ENCODE measurements around the gene PCNP.

The PCNP gene

GRCh38 chr3:101588616-101589015 is 14.6 kb downstream of the PCNP start:
- TF ChIP-seq, protein P1, sequence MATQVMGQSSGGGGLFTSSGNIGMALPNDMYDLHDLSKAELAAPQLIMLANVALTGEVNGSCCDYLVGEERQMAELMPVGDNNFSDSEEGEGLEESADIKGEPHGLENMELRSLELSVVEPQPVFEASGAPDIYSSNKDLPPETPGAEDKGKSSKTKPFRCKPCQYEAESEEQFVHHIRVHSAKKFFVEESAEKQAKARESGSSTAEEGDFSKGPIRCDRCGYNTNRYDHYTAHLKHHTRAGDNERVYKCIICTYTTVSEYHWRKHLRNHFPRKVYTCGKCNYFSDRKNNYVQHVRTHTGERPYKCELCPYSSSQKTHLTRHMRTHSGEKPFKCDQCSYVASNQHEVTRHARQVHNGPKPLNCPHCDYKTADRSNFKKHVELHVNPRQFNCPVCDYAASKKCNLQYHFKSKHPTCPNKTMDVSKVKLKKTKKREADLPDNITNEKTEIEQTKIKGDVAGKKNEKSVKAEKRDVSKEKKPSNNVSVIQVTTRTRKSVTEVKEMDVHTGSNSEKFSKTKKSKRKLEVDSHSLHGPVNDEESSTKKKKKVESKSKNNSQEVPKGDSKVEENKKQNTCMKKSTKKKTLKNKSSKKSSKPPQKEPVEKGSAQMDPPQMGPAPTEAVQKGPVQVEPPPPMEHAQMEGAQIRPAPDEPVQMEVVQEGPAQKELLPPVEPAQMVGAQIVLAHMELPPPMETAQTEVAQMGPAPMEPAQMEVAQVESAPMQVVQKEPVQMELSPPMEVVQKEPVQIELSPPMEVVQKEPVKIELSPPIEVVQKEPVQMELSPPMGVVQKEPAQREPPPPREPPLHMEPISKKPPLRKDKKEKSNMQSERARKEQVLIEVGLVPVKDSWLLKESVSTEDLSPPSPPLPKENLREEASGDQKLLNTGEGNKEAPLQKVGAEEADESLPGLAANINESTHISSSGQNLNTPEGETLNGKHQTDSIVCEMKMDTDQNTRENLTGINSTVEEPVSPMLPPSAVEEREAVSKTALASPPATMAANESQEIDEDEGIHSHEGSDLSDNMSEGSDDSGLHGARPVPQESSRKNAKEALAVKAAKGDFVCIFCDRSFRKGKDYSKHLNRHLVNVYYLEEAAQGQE (IDR thresholded peaks at IDR 0.05; ENCODE audit: low read depth): no peak
- TF ChIP-seq EP300 (IDR thresholded peaks at IDR 0.05; ENCODE audit: borderline replicate concordance) (no peak), FOXM1 (IDR thresholded peaks at IDR 0.05; ENCODE audit: borderline replicate concordance, low read depth) (no peak), EGR1 (IDR thresholded peaks at IDR 0.05) (no peak), TCF12 (IDR thresholded peaks at IDR 0.05; ENCODE audit: low read depth) (no peak), ZBTB7A (IDR thresholded peaks at IDR 0.05; ENCODE audit: low read depth) (no peak), YY1 (IDR thresholded peaks at IDR 0.05; ENCODE audit: low read depth) (no peak), CEBPB (IDR thresholded peaks at IDR 0.05) (no peak), TEAD4 (IDR thresholded peaks at IDR 0.05) (no peak), RAD21 (IDR thresholded peaks at IDR 0.05; ENCODE audit: low read depth) (no peak), TAF1 (IDR thresholded peaks at IDR 0.05; ENCODE audit: low read depth) (no peak)
- TF ChIP-seq, protein P2, sequence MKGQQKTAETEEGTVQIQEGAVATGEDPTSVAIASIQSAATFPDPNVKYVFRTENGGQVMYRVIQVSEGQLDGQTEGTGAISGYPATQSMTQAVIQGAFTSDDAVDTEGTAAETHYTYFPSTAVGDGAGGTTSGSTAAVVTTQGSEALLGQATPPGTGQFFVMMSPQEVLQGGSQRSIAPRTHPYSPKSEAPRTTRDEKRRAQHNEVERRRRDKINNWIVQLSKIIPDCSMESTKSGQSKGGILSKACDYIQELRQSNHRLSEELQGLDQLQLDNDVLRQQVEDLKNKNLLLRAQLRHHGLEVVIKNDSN (IDR thresholded peaks at IDR 0.05): no peak
- TF ChIP-seq, protein P3, sequence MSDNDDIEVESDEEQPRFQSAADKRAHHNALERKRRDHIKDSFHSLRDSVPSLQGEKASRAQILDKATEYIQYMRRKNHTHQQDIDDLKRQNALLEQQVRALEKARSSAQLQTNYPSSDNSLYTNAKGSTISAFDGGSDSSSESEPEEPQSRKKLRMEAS (IDR thresholded peaks at IDR 0.05): no peak

GRCh38 chr3:101591071-101591470 is 17.1 kb downstream of the PCNP start:
- no peak for TF ChIP-seq EGR1 (IDR thresholded peaks at IDR 0.05)
- TF ChIP-seq NFIC (IDR thresholded peaks at IDR 0.05): no peak
- TF ChIP-seq, protein P2 (IDR thresholded peaks at IDR 0.05): no peak
- TF ChIP-seq RAD21 (IDR thresholded peaks at IDR 0.05; ENCODE audit: low read depth): no peak
- no peak for TF ChIP-seq EP300 (IDR thresholded peaks at IDR 0.05; ENCODE audit: borderline replicate concordance)
- TF ChIP-seq CREB1 (IDR thresholded peaks at IDR 0.05; ENCODE audit: low read depth): no peak
- TF ChIP-seq CEBPB (IDR thresholded peaks at IDR 0.05): no peak
- TF ChIP-seq ZBTB7A (IDR thresholded peaks at IDR 0.05; ENCODE audit: low read depth): no peak
- TF ChIP-seq, protein P1 (IDR thresholded peaks at IDR 0.05; ENCODE audit: low read depth): no peak
- no peak for TF ChIP-seq FOXM1 (IDR thresholded peaks at IDR 0.05; ENCODE audit: borderline replicate concordance, low read depth)
- TF ChIP-seq, protein P3 (IDR thresholded peaks at IDR 0.05): no peak
- no peak for TF ChIP-seq TAF1 (IDR thresholded peaks at IDR 0.05; ENCODE audit: low read depth)
- no peak for TF ChIP-seq TEAD4 (IDR thresholded peaks at IDR 0.05)

- TF ChIP-seq TCF12 (IDR thresholded peaks at IDR 0.05; ENCODE audit: low read depth) (no peak), TAF1 (IDR thresholded peaks at IDR 0.05; ENCODE audit: low read depth) (no peak), TEAD4 (IDR thresholded peaks at IDR 0.05) (no peak), RAD21 (IDR thresholded peaks at IDR 0.05; ENCODE audit: low read depth) (no peak), CEBPB (IDR thresholded peaks at IDR 0.05) (no peak), ZBTB7A (IDR thresholded peaks at IDR 0.05; ENCODE audit: low read depth) (no peak), EP300 (IDR thresholded peaks at IDR 0.05; ENCODE audit: borderline replicate concordance) (no peak)
- TF ChIP-seq, protein P2 (IDR thresholded peaks at IDR 0.05): no peak
Observed at GRCh38 chr3:101602731-101603130, 28.8 kb downstream of the PCNP start.

DNA sequence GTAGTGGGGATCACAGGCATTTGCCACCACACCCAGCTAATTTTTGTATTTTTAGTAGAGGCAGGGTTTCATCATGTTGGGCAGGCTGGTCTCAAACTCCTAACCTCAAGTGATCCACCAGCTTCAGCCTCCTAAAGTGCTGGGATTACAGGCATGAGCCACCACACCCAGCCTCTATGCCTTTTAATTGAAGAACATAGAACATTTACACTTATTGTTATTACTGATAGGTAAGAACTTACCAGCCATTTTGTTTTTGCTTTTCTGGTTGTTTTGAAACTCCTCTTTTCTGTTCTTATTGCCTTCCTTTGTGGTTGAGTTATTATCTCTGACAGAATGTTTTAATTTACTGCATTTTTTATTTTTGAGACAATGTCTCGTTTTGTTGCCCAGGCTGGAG is 29.2 kb downstream of the PCNP start:
- TF ChIP-seq, protein P3 (IDR thresholded peaks at IDR 0.05): no peak
- no peak for TF ChIP-seq NFIC (IDR thresholded peaks at IDR 0.05)
- TF ChIP-seq TEAD4 (IDR thresholded peaks at IDR 0.05): no peak
- TF ChIP-seq, protein P1 (IDR thresholded peaks at IDR 0.05; ENCODE audit: low read depth): no peak
- TF ChIP-seq CREB1 (IDR thresholded peaks at IDR 0.05; ENCODE audit: low read depth): no peak
